Inferior parietal cortex (tissue), 1 donor: ENCODE measurements around the gene IGF1R.
"Not testable (repeated sequence)": the region's sequence is repeated elsewhere in the genome, so short reads cannot be mapped to it uniquely, and the experiment has no call there.

Source experiments
- DNase-seq: peaks from one replicate; pipeline ENCODE4 v3.0.0-alpha.2; 2016; ENCODE audit errors: extremely low spot score

The IGF1R gene

GRCh38 chr15:98959640-98960007 lies 311.3 kb downstream of the IGF1R start:
- DNase-seq = no peak

GRCh38 chr15:98960555-98961050 lies 312.3 kb downstream of the IGF1R start:
- no peak for DNase-seq

- DNase-seq = no peak
Measured at GRCh38 chr15:98963444-98963843, 315.1 kb downstream of the IGF1R start.

GRCh38 chr15:98964466-98965133 lies 316.3 kb downstream of the IGF1R start:
- no peak for DNase-seq

GRCh38 chr15:98965134-98965491 lies 316.8 kb downstream of the IGF1R start:
- not testable (repeated sequence) for DNase-seq

- no peak for DNase-seq
Measured at GRCh38 chr15:98965597-98965996, 317.3 kb downstream of the IGF1R start.

GRCh38 chr15:98966091-98966787 lies 317.9 kb downstream of the IGF1R start:
- DNase-seq = no peak

GRCh38 chr15:98967096-98967495 lies 318.8 kb downstream of the IGF1R start:
- no peak for DNase-seq

- no peak for DNase-seq
Measured at GRCh38 chr15:98967916-98968315, 319.6 kb downstream of the IGF1R start.

- no peak for DNase-seq
Measured at GRCh38 chr15:98968576-98968975, 320.2 kb downstream of the IGF1R start.

GRCh38 chr15:98969126-98969735 lies 320.9 kb downstream of the IGF1R start:
- no peak for DNase-seq

GRCh38 chr15:98970799-98971198 lies 322.5 kb downstream of the IGF1R start:
- no peak for DNase-seq

- DNase-seq = no peak
Measured at GRCh38 chr15:98976500-98976899, 328.2 kb downstream of the IGF1R start.

- DNase-seq = no peak
Measured at GRCh38 chr15:98977441-98977840, 329.1 kb downstream of the IGF1R start.

- DNase-seq = no peak
Measured at GRCh38 chr15:98978153-98978552, 329.8 kb downstream of the IGF1R start.

- no peak for DNase-seq
Measured at GRCh38 chr15:98980899-98981228, 332.5 kb downstream of the IGF1R start.

- no peak for DNase-seq
Measured at GRCh38 chr15:98981851-98982722, 333.7 kb downstream of the IGF1R start.

- peak; percentile 21 for DNase-seq
Measured at GRCh38 chr15:98983334-98983733, 335.0 kb downstream of the IGF1R start.

GRCh38 chr15:98986281-98986680 lies 337.9 kb downstream of the IGF1R start:
- DNase-seq = no peak

GRCh38 chr15:98994892-98995291 lies 346.6 kb downstream of the IGF1R start:
- no peak for DNase-seq

- DNase-seq = no peak
Measured at GRCh38 chr15:98996169-98996568, 347.8 kb downstream of the IGF1R start.

- no peak for DNase-seq
Measured at GRCh38 chr15:98996624-98997023, 348.3 kb downstream of the IGF1R start.
